ENCODE results near the gene HOXD11. TPM values are rescaled to one million over a fixed set of nuclear protein-coding genes. Genes with fewer than 3 reads are reported as not detected.
A peak's percentile ranks its signal among the peaks of the same experiment; 100 is the strongest.

Gene HOXD11
- total and polyA plus RNA-seq, 9 of the 15 experiments (the other 6 are each of a cell fraction or from before 2014, with no cell fraction given) = not detected

- Histone ChIP-seq H3K9ac (ENCODE audit: insufficient read depth in 1 of 2, low read depth in 2 of 2, low read length in 2 of 2) (no peak within 1 kb of the TSS), H3K27me3 (ENCODE audit: control insufficient read depth in 2 of 2, insufficient read depth in 2 of 2, low read length in 2 of 2) (peaks cover 78 to 83% of the 10 kb centered on the region in 2 experiments), H3K4me1 (replicated peaks in 1 of 2; ENCODE audit: control insufficient read depth in 2 of 2, insufficient read depth in 2 of 2, low read length in 2 of 2) (peaks cover 8 to 31% of the 10 kb centered on the region in 2 experiments), H3K27ac (ENCODE audit: extremely low read depth, low read depth, low read length) (no peak within 1 kb of the TSS), H3K36me3 (ENCODE audit: control insufficient read depth, insufficient read depth, low read length) (no peaks in the 10 kb centered on the region), H3K4me2 (ENCODE audit: insufficient read depth, low read length) (no peak within 1 kb of the TSS), H3K9me1 (ENCODE audit: control insufficient read depth, insufficient read depth, low read length) (no peaks in the 10 kb centered on the region), H3K9me3 (replicated peaks; ENCODE audit: control insufficient read depth, insufficient read depth, low read depth, low read length) (no peaks in the 10 kb centered on the region), H4K20me1 (replicated peaks; ENCODE audit: control insufficient read depth, insufficient read depth, low read length) (peaks cover 16% of the 10 kb centered on the region; the same call in 1 of the 2 replicates), H2AFZ (ENCODE audit: low read depth, low read length) (no peak within 1 kb of the TSS), H3K4me3 (no peak within 1 kb of the TSS), H3K79me2 (ENCODE audit: control insufficient read depth, insufficient read depth, low read length) (no peaks in the 10 kb centered on the region)
- FAIRE-seq (no peak), DNase-seq (ENCODE audit: extremely low read depth in 1 of 4, low spot score in 3 of 4) (no peak), ATAC-seq (no peak)
- WGBS (ENCODE audit: insufficient coverage, low coverage, missing lambda C conversion rate) = 27% methylated on average over 68 of the region's 70 CpGs
- intact Hi-C loops (cut with micrococcal nuclease) = loop anchor here (5.0 kb wide), 4 partner anchors 223 to 1353 kb away; no protein-coding TSS in a partner anchor
- CTCF ChIA-PET (ENCODE audit: low intra/inter-chr PET ratio) = no interaction called here
- no peak for TF ChIP-seq FOXA3 (CRISPR knock-in tag; conservative IDR thresholded peaks at IDR 0.05 in 1 of 2, IDR thresholded peaks at IDR 0.05 in 1 of 2)
- TF ChIP-seq PCBP1 (IDR thresholded peaks at IDR 0.05; ENCODE audit: low read depth, low read length, poor library complexity, severe bottlenecking) = peak; percentile 29
- in situ Hi-C loops (cut with MboI) = loop anchor here (5.0 to 25.0 kb wide), 2 partner anchors 738 to 1063 kb away; no protein-coding TSS in a partner anchor
- BruUV-seq (replicated peaks) = no TSS peak
- POLR2A ChIA-PET = no interaction called here
Observed at GRCh38 chr2:176099728-176100546, 7.1 kb upstream of the HOXD11 start, which contains the start of gene HOXD12. Gene HOXD12, plus strand, starts transcription at chr2:176099795. Its CDS starts 7 bp downstream, at chr2:176099802.

DNA sequence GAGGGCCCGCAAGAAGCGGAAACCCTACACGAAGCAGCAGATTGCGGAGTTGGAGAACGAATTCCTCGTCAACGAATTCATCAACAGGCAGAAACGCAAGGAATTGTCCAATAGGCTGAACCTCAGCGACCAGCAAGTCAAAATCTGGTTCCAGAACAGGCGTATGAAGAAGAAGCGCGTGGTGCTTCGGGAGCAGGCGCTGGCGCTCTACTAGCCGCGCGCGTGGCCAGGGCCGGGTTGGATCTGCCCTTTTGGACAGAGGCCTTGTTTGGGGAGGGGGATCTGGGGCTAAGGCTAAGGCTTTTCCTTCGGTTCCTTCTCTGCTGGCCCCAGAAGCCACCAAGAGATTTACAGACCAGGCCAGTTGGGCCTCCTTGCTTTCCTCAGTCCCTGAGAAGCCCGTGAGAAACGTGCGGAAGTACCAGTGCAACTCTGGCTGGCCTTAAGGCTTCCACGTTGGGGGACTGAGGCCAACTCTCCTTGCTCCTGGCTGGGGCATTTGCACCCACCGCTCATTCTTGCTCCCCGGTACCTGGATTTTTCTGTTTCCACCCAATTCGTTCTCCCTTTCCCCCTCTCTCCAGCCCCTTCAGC lies 6.4 kb upstream of the HOXD11 start:
- FAIRE-seq (no peak), ATAC-seq (no peak), DNase-seq (ENCODE audit: extremely low read depth in 1 of 4, low spot score in 3 of 4) (no peak)
- no TSS peak for BruUV-seq (replicated peaks)
- 24% methylated on average over 28 of the region's 28 CpGs for WGBS (ENCODE audit: insufficient coverage, low coverage, missing lambda C conversion rate)
- Histone ChIP-seq H3K4me3 (no peak overlapping the region), H3K36me3 (ENCODE audit: control insufficient read depth, insufficient read depth, low read length) (no peaks in the 10 kb centered on the region), H3K79me2 (ENCODE audit: control insufficient read depth, insufficient read depth, low read length) (no peaks in the 10 kb centered on the region), H4K20me1 (replicated peaks; ENCODE audit: control insufficient read depth, insufficient read depth, low read length) (peaks cover 16% of the 10 kb centered on the region; the same call in 1 of the 2 replicates), H3K27me3 (ENCODE audit: control insufficient read depth in 2 of 2, insufficient read depth in 2 of 2, low read length in 2 of 2) (peaks cover 72 to 84% of the 10 kb centered on the region in 2 experiments), H3K9me3 (replicated peaks; ENCODE audit: control insufficient read depth, insufficient read depth, low read depth, low read length) (no peaks in the 10 kb centered on the region), H3K27ac (ENCODE audit: extremely low read depth, low read depth, low read length) (no peak overlapping the region), H3K4me1 (replicated peaks in 1 of 2; ENCODE audit: control insufficient read depth in 2 of 2, insufficient read depth in 2 of 2, low read length in 2 of 2) (peaks cover 8 to 31% of the 10 kb centered on the region in 2 experiments), H3K9me1 (ENCODE audit: control insufficient read depth, insufficient read depth, low read length) (no peaks in the 10 kb centered on the region), H2AFZ (ENCODE audit: low read depth, low read length) (no peak overlapping the region), H3K9ac (ENCODE audit: insufficient read depth in 1 of 2, low read depth in 2 of 2, low read length in 2 of 2) (no peak overlapping the region), H3K4me2 (ENCODE audit: insufficient read depth, low read length) (no peak overlapping the region)
- ChIA-PET POLR2A (no interaction called here), CTCF (ENCODE audit: low intra/inter-chr PET ratio) (no interaction called here)
- in situ Hi-C loops (cut with MboI) (no loop called here), intact Hi-C loops (cut with micrococcal nuclease) (no loop called here)
- no peak for TF ChIP-seq SNRNP70 (optimal IDR thresholded peaks at IDR 0.05; ENCODE audit: low read depth, low read length)
- no peak for TF ChIP-seq SMC3 (conservative IDR thresholded peaks at IDR 0.05; ENCODE audit: insufficient read depth, low read depth, low read length)
- TF ChIP-seq ASH1L (IDR thresholded peaks at IDR 0.05; ENCODE audit: borderline replicate concordance, low read depth, partially characterized antibody) = no peak
- no peak for TF ChIP-seq ZNF146 (CRISPR knock-in tag; IDR thresholded peaks at IDR 0.05; ENCODE audit: unreplicated experiment)
- no peak for TF ChIP-seq HNRNPUL1 (IDR thresholded peaks at IDR 0.05; ENCODE audit: low read length)
- peak; percentile 14 for TF ChIP-seq PCBP1 (IDR thresholded peaks at IDR 0.05; ENCODE audit: low read depth, low read length, poor library complexity, severe bottlenecking)
- no peak for TF ChIP-seq GTF2E2 (tag; IDR thresholded peaks at IDR 0.05)
- no peak for TF ChIP-seq BRD9 (IDR thresholded peaks at IDR 0.05; ENCODE audit: low read depth, partially characterized antibody)

Measured in K562 (cell line).